LNCAP (cell line): ENCODE results near the gene SLC25A21.

Experiments
- CTCF ChIP-seq: fragments of 450-650 bp; IDR thresholded peaks from 2 replicates; pipeline ENCODE4 v1.5.1; 2017; ENCODE audit warnings: mild to moderate bottlenecking

The SLC25A21 gene

GRCh38 chr14:37023875-37024565 lies 148.4 kb downstream of the SLC25A21 start:
- no peak; the same call in 1 of the 2 replicates for TF ChIP-seq CTCF

DNA sequence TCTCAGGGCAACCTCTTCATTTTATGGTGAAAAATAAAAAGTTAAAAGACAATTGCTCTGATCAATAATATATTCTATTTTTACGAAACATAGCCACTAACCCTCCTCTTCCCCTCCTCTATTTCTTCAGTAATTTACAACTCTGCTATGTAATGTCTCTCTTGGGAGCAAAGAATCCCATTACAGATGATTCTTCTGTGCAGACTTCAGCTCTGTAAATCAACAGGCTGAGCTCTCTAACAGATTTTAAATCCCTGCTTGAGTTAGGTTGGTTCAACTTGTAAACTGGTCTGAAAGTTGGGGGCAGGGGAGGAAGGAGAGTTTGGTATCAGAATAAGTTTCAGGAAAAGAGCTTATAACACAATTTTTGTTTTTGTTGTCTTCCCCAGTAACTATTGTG lies 151.0 kb downstream of the SLC25A21 start:
- no peak for TF ChIP-seq CTCF

DNA sequence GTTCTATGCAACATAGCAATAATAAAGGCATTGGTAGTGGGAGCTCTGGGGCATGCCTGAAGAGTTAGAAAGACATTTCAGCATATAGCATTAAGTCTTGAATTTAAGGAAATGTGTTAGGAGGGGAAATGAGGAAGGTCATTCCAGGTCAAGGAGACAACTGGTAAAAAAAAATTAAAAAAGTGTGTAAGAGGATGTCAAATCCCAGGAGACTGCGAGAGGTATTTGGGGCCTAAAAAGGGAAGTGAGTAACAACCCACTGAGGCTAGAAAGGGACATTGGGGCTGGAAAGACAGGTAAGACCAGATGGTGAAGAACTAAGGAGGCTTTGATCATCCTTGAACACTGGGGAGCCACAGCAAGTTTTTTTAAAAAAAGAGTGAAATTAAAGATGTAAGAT lies 152.9 kb downstream of the SLC25A21 start:
- no peak for TF ChIP-seq CTCF

DNA sequence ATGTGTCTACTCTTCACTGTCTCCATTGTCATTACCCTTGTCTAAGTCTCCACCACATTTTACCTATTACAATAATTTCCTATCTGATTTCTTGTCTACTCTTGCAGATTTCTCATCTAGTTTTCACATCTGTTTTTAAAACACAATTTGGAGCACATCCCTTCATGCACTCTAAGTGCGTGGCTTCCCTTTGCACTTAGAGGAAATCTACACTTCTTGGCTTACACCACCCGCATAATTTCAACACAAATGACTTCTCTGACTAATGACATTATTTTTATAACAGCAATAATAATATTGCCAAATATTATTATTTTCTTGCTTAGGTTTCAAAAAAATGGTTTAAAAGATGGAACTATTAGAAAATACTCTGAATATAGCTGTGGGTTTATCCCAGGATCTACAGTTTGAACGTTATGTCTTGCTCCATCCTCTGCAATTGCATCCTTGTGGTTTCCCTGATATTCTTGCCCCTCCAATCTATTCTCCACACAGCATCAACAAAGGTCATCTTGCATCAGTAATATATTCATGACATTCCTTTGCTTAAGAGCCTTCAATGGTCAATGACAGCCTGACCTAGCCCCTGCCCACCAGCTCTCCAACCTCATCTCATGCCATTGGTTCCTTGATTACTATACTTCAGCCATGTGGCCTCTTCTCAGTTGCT lies 153.7 kb downstream of the SLC25A21 start:
- TF ChIP-seq CTCF = no peak

GRCh38 chr14:37013078-37013477 lies 159.3 kb downstream of the SLC25A21 start:
- TF ChIP-seq CTCF = no peak

DNA sequence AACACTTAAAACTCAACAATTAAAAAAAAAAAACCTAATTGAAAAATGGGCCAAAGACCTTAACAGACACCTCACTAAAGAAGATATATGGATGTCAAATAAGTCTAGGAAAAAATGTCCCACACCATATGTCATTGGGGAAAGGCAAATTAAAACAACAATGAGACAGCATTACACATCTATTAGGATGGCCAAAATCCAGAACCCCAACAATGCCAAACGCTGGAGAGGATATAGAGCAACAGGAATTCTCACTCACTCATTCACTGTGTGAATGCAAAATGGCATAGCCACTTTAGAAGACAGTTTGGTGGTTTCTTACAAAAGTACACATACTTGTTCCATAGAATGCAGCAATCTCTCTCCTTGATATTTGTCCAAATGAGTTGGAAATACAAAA lies 173.7 kb downstream of the SLC25A21 start:
- no peak for TF ChIP-seq CTCF

DNA sequence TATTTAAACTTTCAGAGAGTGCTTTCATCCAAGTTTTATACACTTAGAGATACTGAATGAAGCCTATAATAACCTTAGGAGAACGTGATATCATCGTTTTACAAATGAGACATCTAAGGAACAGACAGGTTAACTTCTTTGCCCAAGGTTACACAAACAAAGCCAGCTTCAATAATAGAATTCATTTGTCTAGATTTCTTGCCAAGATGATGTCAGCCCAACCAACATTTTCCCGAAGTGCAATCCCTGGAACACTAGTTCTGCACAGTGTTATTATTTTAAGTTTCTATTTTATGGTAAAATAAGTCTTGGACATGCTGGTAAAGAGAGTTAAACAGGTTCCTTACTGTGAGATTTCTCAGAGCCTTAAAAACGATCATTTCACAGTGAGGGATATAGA lies 174.6 kb downstream of the SLC25A21 start:
- TF ChIP-seq CTCF = no peak
